Lung microvascular endothelial cell (primary cell): Measurements from ENCODE around the gene CDC34. TPM values are rescaled to one million over a fixed set of nuclear protein-coding genes. Genes with fewer than 3 reads are reported as not detected.

Experiments used
- DNase-seq, 2 donors: peaks; one replicate each; pipeline versions ENCODE4 v3.0.0 to v3.0.0-alpha.2; 2010; ENCODE audit warnings: low read depth in 2 of 2
- total RNA-seq: library from RNA; depleted of rRNA; stranded (reverse); fragments of >200 nt; gene quantifications from 2 replicates; pipeline ENCODE4 v1.2.1, GENCODE V29; 2014

Gene CDC34
- total RNA-seq, 1 donor from 2014 or later = 89.3 TPM

GRCh38 chr19:497491-497868 lies 34.1 kb upstream of the CDC34 start:
- DNase-seq = no peak

- no peak for DNase-seq
Observed at GRCh38 chr19:497869-498510, 33.6 kb upstream of the CDC34 start.

- DNase-seq = no peak
Observed at GRCh38 chr19:498511-498891, 33.1 kb upstream of the CDC34 start.

- DNase-seq = no peak
Observed at GRCh38 chr19:498977-499623, 32.5 kb upstream of the CDC34 start.

GRCh38 chr19:501646-502045 lies 29.9 kb upstream of the CDC34 start:
- DNase-seq = no peak

- DNase-seq = no peak
Observed at GRCh38 chr19:504616-505015, 26.9 kb upstream of the CDC34 start.

GRCh38 chr19:506404-507285 lies 24.9 kb upstream of the CDC34 start:
- DNase-seq = peak; percentile 89 to 91

GRCh38 chr19:507286-508203 lies 24.0 kb upstream of the CDC34 start, which contains the start of gene TPGS1:
Gene TPGS1, plus strand, starts transcription at chr19:507497. Its CDS starts 10 bp downstream, at chr19:507507.
- DNase-seq = peak; percentile 100

- no peak for DNase-seq
Observed at GRCh38 chr19:508204-509150, 23.1 kb upstream of the CDC34 start.

GRCh38 chr19:510606-511100 lies 20.9 kb upstream of the CDC34 start:
- peak; percentile 91 to 92 for DNase-seq

GRCh38 chr19:511101-511851 lies 20.3 kb upstream of the CDC34 start:
- DNase-seq = peak; percentile 59 to 86

GRCh38 chr19:512547-513365 lies 18.8 kb upstream of the CDC34 start:
- DNase-seq = no peak

GRCh38 chr19:513368-514165 lies 18.0 kb upstream of the CDC34 start:
- no peak for DNase-seq

- no peak for DNase-seq
Observed at GRCh38 chr19:514166-514663, 17.3 kb upstream of the CDC34 start.

GRCh38 chr19:517721-518597 lies 13.6 kb upstream of the CDC34 start:
- DNase-seq = no peak

- DNase-seq = peak in 1 of 2 donors; percentile 30
Observed at GRCh38 chr19:518598-519231, 12.8 kb upstream of the CDC34 start.
